Progenitor cell of endocrine pancreas (in vitro differentiated cells): ENCODE data around the gene MPRIP. TPM values are rescaled to one million over a fixed set of nuclear protein-coding genes. Genes with fewer than 3 reads are reported as not detected.

Experiments used
- DNase-seq: peaks from one replicate; pipeline ENCODE4 v3.0.0; 2021; ENCODE audit warnings: low spot score; ENCODE audit not compliant: unreplicated experiment
- H3K27ac Mint-ChIP-seq: 2 replicates; pipeline ENCODE4 v1.8.0; 2021; ENCODE audit warnings: mild to moderate bottlenecking, moderate library complexity, mixed read lengths
- H3K27me3 Mint-ChIP-seq: 2 replicates; pipeline ENCODE4 v1.8.0; 2021; ENCODE audit warnings: mixed read lengths
- H3K36me3 Mint-ChIP-seq: 2 replicates; pipeline ENCODE4 v1.8.0; 2022; ENCODE audit warnings: mixed read lengths; ENCODE audit not compliant: insufficient read depth
- H3K4me1 Mint-ChIP-seq: 2 replicates; pipeline ENCODE4 v1.8.0; 2021; ENCODE audit warnings: low read depth, mixed read lengths
- H3K4me3 Mint-ChIP-seq: 2 replicates; pipeline ENCODE4 v1.8.0; 2021; ENCODE audit warnings: low read depth, mild to moderate bottlenecking, moderate library complexity, mixed read lengths
- H3K9me3 Mint-ChIP-seq: 2 replicates; pipeline ENCODE4 v1.8.0; 2021; ENCODE audit warnings: low read depth, mixed read lengths
- CTCF ChIP-seq: fragments of 200-600 bp; sonication (generic); IDR thresholded peaks from one replicate; pipeline ENCODE4 v1.5.0; 2021; ENCODE audit warnings: antibody characterized with exemption, mild to moderate bottlenecking; ENCODE audit not compliant: unreplicated experiment
- total RNA-seq: library from RNA; stranded (reverse); gene quantifications from 2 replicates; pipeline ENCODE4 v1.2.1, GENCODE V29; 2021

Gene MPRIP
- total RNA-seq, 1 donor from 2014 or later = 195 TPM

GRCh38 chr17:17203173-17203730 is 161.0 kb downstream of the MPRIP start:
- no peak for TF ChIP-seq CTCF
- H3K4me3 Mint-ChIP-seq = no peak overlapping the region
- no peaks in the 10 kb centered on the region for H3K36me3 Mint-ChIP-seq
- H3K4me1 Mint-ChIP-seq = peaks cover 2% of the 10 kb centered on the region
- DNase-seq = no peak
- no peaks in the 10 kb centered on the region for H3K27me3 Mint-ChIP-seq
- no peak overlapping the region for H3K27ac Mint-ChIP-seq
- H3K9me3 Mint-ChIP-seq = no peaks in the 10 kb centered on the region

- Mint-ChIP-seq H3K9me3 (no peaks in the 10 kb centered on the region), H3K4me1 (peaks cover 2% of the 10 kb centered on the region), H3K27ac (no peak overlapping the region), H3K27me3 (no peaks in the 10 kb centered on the region), H3K36me3 (no peaks in the 10 kb centered on the region), H3K4me3 (no peak overlapping the region)
- no peak for TF ChIP-seq CTCF
- DNase-seq = no peak
Observed at GRCh38 chr17:17204041-17204591, 161.9 kb downstream of the MPRIP start.

- no peak for TF ChIP-seq CTCF
- Mint-ChIP-seq H3K4me3 (no peak overlapping the region), H3K36me3 (no peaks in the 10 kb centered on the region), H3K27me3 (no peaks in the 10 kb centered on the region), H3K4me1 (peaks cover 2% of the 10 kb centered on the region), H3K27ac (no peak overlapping the region), H3K9me3 (no peaks in the 10 kb centered on the region)
- DNase-seq = no peak
Observed at GRCh38 chr17:17204635-17205231, 162.5 kb downstream of the MPRIP start.

GRCh38 chr17:17205368-17206123 is 163.3 kb downstream of the MPRIP start:
- H3K9me3 Mint-ChIP-seq = no peaks in the 10 kb centered on the region
- H3K27me3 Mint-ChIP-seq = no peaks in the 10 kb centered on the region
- no peak overlapping the region for H3K27ac Mint-ChIP-seq
- no peaks in the 10 kb centered on the region for H3K4me1 Mint-ChIP-seq
- no peak overlapping the region for H3K4me3 Mint-ChIP-seq
- DNase-seq = no peak
- H3K36me3 Mint-ChIP-seq = no peaks in the 10 kb centered on the region
- no peak for TF ChIP-seq CTCF

- no peak within 1 kb of the TSS for H3K27ac Mint-ChIP-seq
- no peak for DNase-seq
- TF ChIP-seq CTCF = no peak
- no peaks in the 10 kb centered on the region for H3K4me1 Mint-ChIP-seq
- H3K4me3 Mint-ChIP-seq = no peak within 1 kb of the TSS
- no peaks in the 10 kb centered on the region for H3K9me3 Mint-ChIP-seq
- H3K36me3 Mint-ChIP-seq = no peaks in the 10 kb centered on the region
- H3K27me3 Mint-ChIP-seq = no peaks in the 10 kb centered on the region
Observed at GRCh38 chr17:17206124-17206912, 164.1 kb downstream of the MPRIP start, which contains the start of gene PLD6. Gene PLD6 (minus strand): TSS chr17:17206333. CDS start chr17:17206286, 47 bp downstream.
